KMS-11 (cell line): ENCODE results near the gene HSD11B1L.

Experiments
- H2AFZ ChIP-seq: fragments of 200-600 bp; sonication (generic); 2 replicates; pipeline ENCODE4 v1.6.1; 2016; ENCODE audit warnings: antibody characterized with exemption, mixed run types, low read depth
- H3K27ac ChIP-seq: fragments of 200-600 bp; sonication (generic); 2 replicates; pipeline ENCODE4 v1.6.1; 2016; ENCODE audit warnings: mild to moderate bottlenecking, mixed run types
- H3K27me3 ChIP-seq: fragments of 200-600 bp; sonication (generic); 2 replicates; pipeline ENCODE4 v1.6.1; 2017; ENCODE audit warnings: mild to moderate bottlenecking, low read depth, mixed run types, moderate library complexity; ENCODE audit not compliant: insufficient read depth
- H3K36me3 ChIP-seq: fragments of 200-600 bp; sonication (generic); 2 replicates; pipeline ENCODE4 v1.6.1; 2017; ENCODE audit warnings: mild to moderate bottlenecking, mixed run types; ENCODE audit not compliant: insufficient read depth
- H3K4me1 ChIP-seq: fragments of 200-600 bp; sonication (generic); 2 replicates; pipeline ENCODE4 v1.6.1; 2016; ENCODE audit warnings: mild to moderate bottlenecking, low read depth, mixed run types; ENCODE audit not compliant: poor library complexity, severe bottlenecking
- H3K4me2 ChIP-seq: fragments of 200-600 bp; sonication (generic); 2 replicates; pipeline ENCODE4 v1.7.0; 2016; ENCODE audit warnings: mild to moderate bottlenecking, mixed run types
- H3K4me3 ChIP-seq: fragments of 200-600 bp; sonication (generic); IDR thresholded peaks from 2 replicates; pipeline ENCODE4 v1.6.1; 2017; ENCODE audit warnings: low read depth, low read length, mixed read lengths; ENCODE audit not compliant: insufficient read depth
- H3K79me2 ChIP-seq: fragments of 200-600 bp; sonication (generic); 2 replicates; pipeline ENCODE4 v1.6.1; 2016; ENCODE audit warnings: low read depth, mixed run types; ENCODE audit not compliant: insufficient read depth
- H3K9ac ChIP-seq: fragments of 200-600 bp; sonication (generic); 2 replicates; pipeline ENCODE4 v1.6.1; 2016; ENCODE audit warnings: mild to moderate bottlenecking, mixed run types
- H4K20me1 ChIP-seq: fragments of 200-600 bp; sonication (generic); 2 replicates; pipeline ENCODE4 v1.6.1; 2016; ENCODE audit warnings: mild to moderate bottlenecking, mixed run types; ENCODE audit not compliant: insufficient read depth
- CTCF ChIP-seq: fragments of 200-600 bp; sonication (generic); conservative IDR thresholded peaks from 2 replicates; pipeline ENCODE4 v1.6.1; 2017; ENCODE audit warnings: low read depth, mild to moderate bottlenecking, antibody characterized with exemption, low read length, moderate library complexity, mixed read lengths

Gene HSD11B1L

GRCh38 chr19:5678071-5678718, 2.6 kb upstream of the HSD11B1L start:
- H3K4me1 ChIP-seq: peaks cover 4% of the 10 kb centered on the region
- H3K79me2 ChIP-seq: no peaks in the 10 kb centered on the region
- H3K36me3 ChIP-seq: no peaks in the 10 kb centered on the region
- no peak overlapping the region for H2AFZ ChIP-seq
- H3K4me2 ChIP-seq: no peak overlapping the region
- H3K9ac ChIP-seq: no peak overlapping the region
- H3K27me3 ChIP-seq: peaks cover 3% of the 10 kb centered on the region; the same call in 1 of the 2 replicates
- TF ChIP-seq CTCF: no peak
- H3K27ac ChIP-seq: no peak overlapping the region
- no peak overlapping the region for H3K4me3 ChIP-seq
- no peaks in the 10 kb centered on the region for H4K20me1 ChIP-seq

GRCh38 chr19:5679289-5680083, 1.3 kb upstream of the HSD11B1L start:
- peak overlapping the region; percentile 40 for H3K4me3 ChIP-seq
- peak overlapping the region; percentile 92 for H3K9ac ChIP-seq
- H3K4me1 ChIP-seq: peaks cover 4% of the 10 kb centered on the region
- peak overlapping the region; percentile 83; the same call in 1 of the 2 replicates for H3K27ac ChIP-seq
- TF ChIP-seq CTCF: no peak
- no peaks in the 10 kb centered on the region for H3K36me3 ChIP-seq
- H2AFZ ChIP-seq: peak overlapping the region; percentile 95
- no peaks in the 10 kb centered on the region for H4K20me1 ChIP-seq
- H3K4me2 ChIP-seq: peak overlapping the region; percentile 89
- H3K79me2 ChIP-seq: no peaks in the 10 kb centered on the region
- peaks cover 3% of the 10 kb centered on the region; the same call in 1 of the 2 replicates for H3K27me3 ChIP-seq

- Histone ChIP-seq H4K20me1 (no peaks in the 10 kb centered on the region), H2AFZ (peak overlapping the region; percentile 95), H3K4me1 (peaks cover 4% of the 10 kb centered on the region), H3K4me3 (peak overlapping the region; percentile 40), H3K79me2 (no peaks in the 10 kb centered on the region), H3K36me3 (no peaks in the 10 kb centered on the region), H3K27ac (peak overlapping the region; percentile 83), H3K27me3 (peaks cover 3% of the 10 kb centered on the region; the same call in 1 of the 2 replicates), H3K9ac (peak overlapping the region; percentile 92), H3K4me2 (peak overlapping the region; percentile 89)
- no peak for TF ChIP-seq CTCF
Measured at GRCh38 chr19:5680084-5680436, 767 bp upstream of the HSD11B1L start.

GRCh38 chr19:5681391-5682106, 722 bp downstream of the HSD11B1L start:
- Histone ChIP-seq H3K79me2 (no peaks in the 10 kb centered on the region), H3K4me2 (peak overlapping the region; percentile 89; the same call in 1 of the 2 replicates), H3K36me3 (no peaks in the 10 kb centered on the region), H3K9ac (no peak overlapping the region), H2AFZ (peak overlapping the region; percentile 95; the same call in 1 of the 2 replicates), H3K27ac (no peak overlapping the region), H3K27me3 (peaks cover 3% of the 10 kb centered on the region; the same call in 1 of the 2 replicates), H4K20me1 (no peaks in the 10 kb centered on the region), H3K4me3 (no peak overlapping the region), H3K4me1 (peaks cover 12% of the 10 kb centered on the region)
- TF ChIP-seq CTCF: no peak
